A673 (cell line): ENCODE data around the gene NPW.

Experiments
- CTCF ChIP-seq: fragments of 300-800, 200-600 bp; sonication (generic); conservative IDR thresholded peaks from 2 replicates; pipeline ENCODE4 v1.5.1; 2017; ENCODE audit warnings: low read depth, mild to moderate bottlenecking, antibody characterized with exemption, low read length, moderate library complexity, mixed read lengths
- EZH2 ChIP-seq: fragments of 200-600 bp; sonication (generic); IDR thresholded peaks from 2 replicates; pipeline ENCODE4 v1.6.1; 2017; ENCODE audit warnings: borderline replicate concordance, low read depth, mild to moderate bottlenecking, mixed read lengths, antibody characterized with exemption, low read length; ENCODE audit not compliant: poor library complexity, severe bottlenecking

- TF ChIP-seq CTCF (no peak), EZH2 (no peak)
Observed at GRCh38 chr16:2030036-2030435, 10.5 kb downstream of the NPW start.
